HG03442 (cell line): ENCODE data around the gene CFP.

ENCODE experiments used
- ATAC-seq: cut with Tn5 transposase; IDR thresholded peaks from one replicate; pipeline ENCODE4 v1.9.1; 2021; ENCODE audit warnings: mild to moderate bottlenecking, moderate library complexity; ENCODE audit not compliant: unreplicated experiment

CFP gene

DNA sequence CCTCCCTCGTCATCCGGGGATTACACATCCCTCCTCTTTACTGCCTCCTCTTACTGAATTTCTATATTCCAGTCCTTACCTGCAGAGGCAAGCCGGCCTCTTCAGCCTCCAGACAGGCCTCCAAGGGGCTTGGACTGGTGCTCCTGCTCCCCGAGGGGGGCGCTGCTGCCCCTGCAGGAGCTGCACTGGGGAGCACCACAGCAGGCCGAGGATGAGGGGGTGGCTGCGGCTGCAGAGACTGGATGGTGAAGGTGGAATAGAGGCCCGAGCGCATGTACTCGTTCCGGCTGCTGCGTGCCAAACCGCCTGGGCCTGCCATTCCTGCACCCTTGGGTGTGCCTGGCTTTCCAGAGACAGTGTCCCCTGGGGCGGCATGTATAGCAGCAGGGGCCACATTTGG, 9.1 kb upstream of the CFP start:
- ATAC-seq: no peak

DNA sequence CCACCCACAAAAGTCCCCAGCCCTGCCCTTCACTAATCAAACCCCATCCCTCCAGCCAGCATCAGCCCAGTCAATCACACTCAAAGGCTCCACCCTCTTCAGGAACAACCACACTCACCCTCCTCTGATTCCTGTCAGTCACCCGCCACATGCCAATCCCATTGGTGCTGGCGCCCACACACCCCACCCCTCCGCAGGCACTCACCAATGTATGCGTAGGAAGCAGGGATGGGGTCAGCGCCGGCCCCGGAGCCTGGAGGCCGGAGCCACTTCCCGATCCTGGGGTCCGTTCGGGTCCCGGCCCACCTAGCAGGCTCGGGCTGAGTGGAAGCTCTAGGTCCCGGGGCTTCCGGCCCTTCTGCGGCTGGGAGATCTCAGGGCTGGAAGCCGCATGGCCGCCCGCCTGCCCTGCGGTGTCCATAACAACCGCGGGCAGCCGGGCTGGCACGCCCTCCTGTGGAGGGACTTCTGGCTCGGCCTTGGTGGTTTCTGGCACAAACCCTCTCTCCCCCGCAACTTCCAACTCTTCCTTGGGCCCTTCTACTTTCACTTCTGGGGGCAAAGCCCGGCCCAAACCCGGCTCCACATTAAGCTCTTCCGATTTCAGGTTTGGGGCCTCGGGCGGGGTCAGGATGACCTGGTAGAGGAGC, 7.9 kb upstream of the CFP start:
- ATAC-seq: no peak

DNA sequence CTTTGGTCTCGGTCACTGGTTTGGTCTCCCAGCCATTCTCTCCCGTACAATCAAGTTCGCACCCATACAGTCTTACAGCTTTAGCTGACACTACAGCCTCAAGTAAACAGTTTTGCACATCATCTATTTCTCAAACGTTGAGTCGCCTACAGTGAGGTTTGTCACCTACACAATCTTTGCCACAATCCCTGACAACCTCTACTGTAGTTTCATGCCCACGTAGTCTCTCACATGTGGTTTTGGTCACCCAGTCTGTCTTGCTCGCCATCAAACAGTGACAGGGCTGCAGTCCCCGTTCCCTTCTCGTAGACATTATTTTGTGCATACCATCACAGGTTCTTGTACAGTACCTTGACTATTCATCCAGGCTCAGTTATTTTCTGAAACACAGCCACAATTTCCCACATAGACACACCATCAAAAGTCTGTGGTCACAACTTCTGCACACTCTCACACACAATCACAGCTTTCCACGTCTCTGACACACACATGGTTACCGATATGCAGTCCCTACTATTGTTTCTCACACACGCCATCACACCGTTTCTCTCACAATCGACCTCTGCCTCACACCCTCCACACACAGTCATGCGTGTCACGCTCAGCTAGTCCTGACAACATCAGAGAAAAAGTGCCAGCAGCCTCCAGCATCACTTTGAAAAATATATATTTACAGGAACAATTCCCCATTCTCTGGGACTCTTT, 5.3 kb upstream of the CFP start:
- no peak for ATAC-seq

DNA sequence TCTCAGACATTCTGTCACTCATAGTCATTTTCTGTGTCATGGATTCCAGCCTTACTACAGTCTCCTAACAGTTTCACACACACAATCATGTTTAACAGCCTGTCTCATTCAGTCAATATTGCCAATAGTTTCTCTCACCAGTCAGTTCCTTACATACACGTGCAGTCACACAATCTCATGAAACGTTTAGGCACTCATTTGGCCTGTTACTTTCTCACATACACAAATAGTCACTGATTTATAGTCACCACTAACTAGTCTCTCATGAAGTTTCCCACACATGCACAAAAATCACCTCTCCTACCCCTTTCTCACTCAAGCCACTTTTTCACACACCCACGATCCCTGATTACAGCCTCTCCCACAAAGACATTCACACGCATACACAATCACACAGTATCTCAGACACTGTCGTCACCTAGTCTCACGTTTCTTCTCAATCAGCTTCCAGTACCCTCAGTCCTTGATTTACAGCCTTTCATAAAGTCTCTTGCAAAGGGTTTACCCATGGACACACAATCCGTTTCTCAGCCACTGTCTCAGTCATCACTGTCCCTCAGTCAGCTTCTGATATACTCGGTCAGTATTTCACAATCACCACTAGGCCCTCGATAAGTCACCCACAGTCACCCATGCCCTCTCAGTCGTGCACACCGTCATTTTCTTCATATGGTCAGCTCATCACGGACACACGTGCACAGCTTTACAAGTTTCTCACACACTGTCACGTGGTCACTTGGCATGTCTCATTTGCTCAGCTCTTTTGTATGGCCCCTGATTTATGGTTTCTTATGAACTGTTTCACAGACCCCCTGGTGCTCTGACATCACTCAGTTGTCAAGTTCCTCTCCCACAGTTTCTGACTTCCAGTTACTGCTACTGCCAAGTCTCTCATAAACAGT, 4.2 kb upstream of the CFP start:
- no peak for ATAC-seq

DNA sequence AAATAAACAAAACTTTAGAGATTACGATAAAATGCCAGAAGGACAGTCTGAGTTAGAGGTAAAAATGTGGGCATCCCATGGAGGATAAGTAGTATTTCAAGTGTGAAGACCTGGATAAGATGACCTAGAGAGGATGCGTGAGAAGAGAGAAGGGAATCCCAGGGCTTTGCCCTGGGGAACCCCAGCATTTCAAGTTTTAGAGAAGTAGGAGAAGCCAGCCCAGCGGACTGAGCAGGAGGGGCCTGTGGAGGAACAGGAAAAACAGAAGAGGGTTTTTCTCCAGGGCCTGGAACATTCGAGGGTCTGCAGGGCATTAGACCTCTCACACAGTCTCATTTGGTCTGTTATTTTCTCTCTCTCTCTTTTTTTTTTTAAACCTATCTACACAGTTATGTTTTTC, 2.9 kb upstream of the CFP start:
- ATAC-seq: no peak

DNA sequence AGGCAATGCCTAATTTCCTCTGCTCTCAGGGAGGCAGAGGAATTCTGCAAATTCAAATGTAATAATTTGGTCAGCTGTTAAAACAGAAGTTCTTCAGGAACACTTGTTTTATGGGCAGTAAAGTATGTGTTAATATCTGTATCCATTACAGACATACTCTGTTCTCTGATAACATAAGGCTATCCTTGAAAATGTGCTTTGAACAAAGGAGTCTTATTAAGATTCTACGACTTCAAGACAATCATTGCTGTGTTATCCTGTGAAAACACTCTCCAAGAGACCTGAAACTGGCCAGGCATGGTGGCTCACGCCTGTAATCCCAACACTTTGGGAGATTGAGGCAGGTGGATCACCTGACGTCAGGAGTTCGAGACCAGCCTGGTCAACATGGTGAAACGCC, 1.9 kb upstream of the CFP start:
- ATAC-seq: no peak

DNA sequence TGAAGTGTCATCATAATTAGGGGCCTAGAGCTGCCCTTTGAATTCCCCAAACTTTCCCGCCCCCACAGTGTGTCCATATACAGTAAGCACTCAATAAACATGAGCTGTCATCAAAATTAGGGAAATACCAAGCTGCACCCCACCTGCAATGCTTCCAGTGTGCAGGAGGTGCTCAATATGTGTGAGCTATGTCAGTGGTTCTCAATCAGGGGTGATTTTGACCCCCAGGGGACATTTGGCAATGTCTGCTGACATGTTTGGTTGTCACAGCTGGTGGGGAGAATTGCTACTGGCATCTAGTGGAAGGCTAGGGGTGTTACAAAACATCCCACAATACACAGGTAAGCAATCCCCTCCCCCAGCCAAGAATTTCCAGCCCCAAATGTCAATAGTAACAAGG, 748 bp downstream of the CFP start:
- no peak for ATAC-seq

DNA sequence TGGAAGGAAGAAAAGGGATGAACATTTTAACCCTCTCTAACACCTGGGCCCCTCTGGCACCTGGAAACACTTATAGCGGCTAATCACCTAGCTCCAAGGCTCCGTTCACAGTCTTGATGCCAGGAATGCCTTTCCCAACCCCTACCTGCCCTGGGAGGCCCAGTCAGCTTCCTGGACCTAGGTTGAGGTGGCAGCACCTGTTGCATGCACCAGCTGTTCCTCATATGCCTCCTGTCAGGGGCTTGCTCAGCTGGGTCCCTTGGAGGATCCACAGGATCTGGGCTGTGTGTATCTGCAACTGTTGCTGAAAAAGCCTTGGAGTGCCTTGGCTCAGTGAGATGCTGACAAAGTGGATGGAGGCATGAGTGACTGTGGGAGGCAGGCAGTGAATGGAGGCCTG, 4.4 kb downstream of the CFP start:
- ATAC-seq: no peak

DNA sequence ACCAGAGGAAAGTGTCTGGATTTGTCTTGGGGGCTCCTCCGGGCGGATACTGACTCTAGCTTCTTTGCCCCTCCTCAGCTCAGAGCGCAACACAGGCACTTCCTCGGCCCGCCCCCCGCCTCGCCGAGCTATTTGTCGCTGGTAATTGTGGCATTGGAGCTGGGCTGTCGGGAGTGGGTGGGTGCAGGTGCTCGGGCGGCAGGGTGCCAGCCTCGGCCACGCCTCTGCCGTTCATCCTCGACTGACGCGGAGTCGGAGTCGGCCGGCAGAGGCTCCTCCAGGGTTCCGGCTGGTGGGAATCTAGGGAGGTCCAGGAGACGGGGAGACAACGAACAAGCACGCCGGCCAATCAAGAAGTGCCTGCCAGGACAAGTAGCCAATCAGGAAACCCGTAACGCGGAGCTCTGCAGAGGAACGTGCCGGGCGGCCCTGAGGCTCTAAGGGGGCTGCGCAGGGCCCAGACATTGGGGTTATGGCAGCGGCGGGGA, 6.1 kb downstream of the CFP start:
- ATAC-seq: no peak

DNA sequence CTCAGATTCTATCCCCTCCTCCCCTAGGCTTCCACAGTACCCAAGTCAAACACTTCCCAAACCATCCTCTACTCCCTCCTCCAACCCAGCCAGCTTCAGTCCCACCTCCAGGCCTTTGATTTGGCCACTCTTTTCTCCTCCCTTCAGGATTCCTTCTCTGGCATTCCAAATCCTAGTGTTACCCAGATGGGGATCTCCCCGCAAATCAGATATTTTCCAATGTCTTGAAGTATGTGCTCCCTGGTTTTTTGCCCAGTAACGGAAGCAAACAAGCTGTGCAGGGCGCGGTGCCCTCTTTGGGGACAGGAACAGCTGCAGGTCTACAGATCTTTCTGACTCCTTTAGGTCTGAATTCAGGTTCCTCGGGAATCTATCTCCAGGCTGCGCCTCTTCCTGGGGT, 7.9 kb downstream of the CFP start:
- ATAC-seq: no peak

DNA sequence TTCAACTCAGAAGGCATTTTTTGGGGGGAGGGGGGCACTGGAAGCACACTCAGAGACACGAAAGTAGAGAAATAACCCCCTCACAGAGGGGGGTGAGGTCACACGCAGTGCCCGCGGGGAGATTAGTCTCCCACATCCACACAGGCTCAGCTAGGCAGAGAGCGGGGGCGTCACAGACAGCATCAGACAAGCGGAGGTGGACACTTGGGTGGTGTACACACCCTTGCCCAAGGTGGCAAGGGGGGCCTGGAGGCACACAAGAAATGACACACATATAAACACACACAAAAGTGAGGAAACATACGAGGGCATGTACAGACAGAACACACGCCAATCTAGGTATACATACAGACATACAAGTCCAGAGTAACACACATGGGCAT, 9.4 kb downstream of the CFP start:
- ATAC-seq: no peak

DNA sequence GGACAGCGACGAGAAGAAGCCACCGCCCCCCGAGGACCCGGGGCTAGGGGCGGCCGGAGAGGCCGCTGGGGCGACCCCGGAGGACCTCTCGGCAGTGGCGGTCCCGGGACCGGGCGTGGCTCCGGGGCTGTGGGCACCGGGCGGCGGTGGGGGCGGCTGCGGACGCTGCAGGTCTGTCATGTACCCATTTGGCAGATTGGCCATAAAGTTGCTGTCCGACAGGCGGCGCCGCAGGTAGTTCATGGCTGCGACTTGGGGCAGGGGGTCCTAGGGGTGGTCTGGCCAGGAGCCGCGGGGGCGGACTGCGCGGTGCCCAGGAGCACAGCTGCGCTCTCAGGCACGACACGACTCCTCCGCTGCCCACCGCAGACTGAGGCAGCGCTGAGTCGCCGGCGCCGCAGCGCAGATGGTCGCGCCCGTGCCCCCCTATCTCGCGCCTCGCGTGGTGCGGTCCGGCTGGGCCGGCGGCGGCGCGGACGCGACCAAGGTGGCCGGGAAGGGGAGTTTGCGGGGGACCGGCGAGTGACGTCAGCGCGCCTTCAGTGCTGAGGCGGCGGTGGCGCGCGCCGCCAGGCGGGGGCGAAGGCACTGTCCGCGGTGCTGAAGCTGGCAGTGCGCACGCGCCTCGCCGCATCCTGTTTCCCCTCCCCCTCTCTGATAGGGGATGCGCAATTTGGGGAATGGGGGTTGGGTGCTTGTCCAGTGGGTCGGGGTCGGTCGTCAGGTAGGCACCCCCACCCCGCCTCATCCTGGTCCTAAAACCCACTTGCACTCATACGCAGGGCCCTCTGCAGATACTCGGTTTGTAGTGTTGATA, 10.0 kb downstream of the CFP start, which contains the start of gene SYN1:
TSS of gene SYN1 (minus strand) at position 372 of the 817 bp plus-strand sequence. CDS start at position 243, 129 bp downstream.
- ATAC-seq: peak; percentile 77

DNA sequence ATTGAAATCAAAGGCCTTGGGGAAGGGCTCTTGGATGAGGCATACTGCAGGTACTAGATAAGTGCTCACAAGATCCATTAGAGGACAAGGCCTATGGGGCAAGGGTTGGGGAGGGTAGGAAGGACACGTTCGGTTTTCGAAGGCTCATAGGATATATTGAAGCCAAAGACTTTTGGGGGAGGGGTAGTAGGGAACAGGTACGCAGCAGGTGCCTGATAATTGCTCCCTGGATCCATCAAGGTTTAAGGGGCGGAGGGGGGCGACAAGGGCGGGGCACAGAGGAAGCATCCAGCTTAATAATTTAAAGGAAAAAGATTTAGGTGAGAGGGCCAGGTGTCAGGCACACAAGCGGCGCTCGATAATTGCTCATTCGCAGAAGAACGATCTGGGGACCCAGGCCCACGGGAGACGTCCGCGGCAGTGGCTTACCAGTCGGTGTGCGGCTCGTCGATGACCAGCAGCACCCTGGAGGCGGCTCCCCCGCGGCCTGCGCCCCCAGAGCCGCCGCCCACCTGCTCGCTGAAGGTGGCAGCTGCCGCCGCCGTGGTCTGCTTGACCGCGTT, 10.7 kb downstream of the CFP start:
- no peak for ATAC-seq

DNA sequence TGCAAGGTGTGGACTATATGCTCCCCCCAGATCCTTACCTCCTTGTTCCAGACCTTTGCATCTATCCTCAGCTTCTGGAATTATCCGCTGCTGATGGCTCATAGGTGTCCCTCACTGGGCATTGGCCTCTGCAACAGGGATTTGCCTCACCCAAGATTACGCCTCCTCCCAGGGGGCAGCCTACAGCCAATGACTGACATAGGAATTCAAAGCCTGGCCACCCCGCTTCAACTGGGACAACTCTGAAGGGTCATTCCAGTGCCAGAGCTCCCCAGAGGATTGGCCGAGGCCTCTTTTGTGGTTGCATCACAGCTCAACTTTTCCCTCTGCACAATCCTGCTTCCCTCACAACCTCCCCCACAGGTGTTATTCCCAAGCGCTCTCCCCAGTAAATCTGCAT, 15.1 kb downstream of the CFP start:
- ATAC-seq: no peak

DNA sequence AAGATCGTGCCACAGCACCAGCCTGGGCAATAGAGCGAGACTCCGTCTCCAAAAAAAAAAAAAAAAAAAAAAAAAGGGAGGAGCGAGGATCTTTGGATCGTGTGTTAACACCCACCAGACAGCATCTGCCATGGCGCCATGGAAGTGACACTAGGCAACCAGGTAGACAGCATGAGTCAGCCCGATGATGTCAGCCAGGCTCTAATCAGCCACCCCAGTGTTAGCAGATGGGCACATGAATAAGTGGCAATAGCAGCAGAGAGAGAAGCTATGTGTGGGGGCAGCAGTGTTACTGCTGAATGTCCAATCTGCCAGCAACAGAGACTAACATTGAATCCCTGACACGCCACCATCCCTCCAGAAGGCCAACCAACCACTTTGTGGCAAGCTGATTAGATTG, 16.6 kb downstream of the CFP start:
- ATAC-seq: no peak

DNA sequence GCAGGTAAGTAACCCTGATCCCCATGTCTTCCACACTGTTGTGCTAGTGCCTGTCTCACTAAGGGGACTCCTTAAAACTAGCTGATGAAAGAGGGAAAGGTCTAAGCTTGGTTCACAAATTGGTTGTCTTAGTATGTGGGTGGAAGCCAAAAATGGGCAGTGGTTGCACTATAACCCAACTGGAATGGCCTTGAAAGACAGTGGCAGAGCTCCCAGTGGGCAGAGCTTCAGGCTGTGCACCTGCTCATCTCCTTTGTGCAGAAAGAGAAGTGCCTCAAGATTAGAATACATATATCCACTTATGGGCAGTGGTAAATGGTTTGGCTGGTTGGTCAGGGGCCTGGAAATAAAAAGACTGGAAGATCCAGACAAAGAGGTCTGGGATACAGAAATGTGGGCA, 17.3 kb downstream of the CFP start:
- no peak for ATAC-seq

DNA sequence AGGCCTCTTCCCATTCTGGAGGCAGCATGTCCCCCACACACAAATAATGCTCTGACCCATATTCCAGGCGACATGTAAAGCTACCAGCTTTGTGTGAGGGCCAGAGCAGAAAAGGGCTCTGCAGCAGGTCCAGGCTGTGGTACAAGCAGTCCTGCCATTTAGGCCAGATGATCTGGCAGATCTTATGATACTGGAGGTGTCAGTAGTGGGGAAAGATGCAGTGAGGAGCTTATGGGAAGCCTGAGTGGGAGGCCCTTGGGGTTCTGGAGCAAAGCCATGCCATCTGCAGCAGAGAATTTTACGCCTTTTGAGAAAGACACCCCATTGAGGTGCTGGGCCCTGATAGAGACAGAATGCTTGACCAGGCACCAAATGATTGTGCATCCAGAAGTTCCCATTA, 17.8 kb downstream of the CFP start:
- no peak for ATAC-seq

DNA sequence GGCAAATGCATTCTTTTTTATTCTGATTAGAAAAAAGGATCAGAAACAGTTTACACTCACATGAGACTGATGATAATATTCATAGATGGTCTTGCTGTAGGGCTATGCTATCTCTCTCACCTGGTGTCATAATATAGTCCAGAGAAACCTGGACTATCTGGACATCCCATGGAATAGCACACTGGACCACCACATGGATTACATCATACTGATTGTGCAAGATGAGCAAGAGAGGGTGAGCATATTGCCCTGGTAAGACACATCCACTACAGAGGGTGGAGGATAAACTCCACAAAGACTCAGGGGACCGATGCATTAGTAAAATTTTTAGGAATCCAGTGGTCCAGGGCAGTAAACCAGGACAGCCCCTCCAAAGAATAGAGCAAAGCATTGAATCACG, 18.2 kb downstream of the CFP start:
- no peak for ATAC-seq

DNA sequence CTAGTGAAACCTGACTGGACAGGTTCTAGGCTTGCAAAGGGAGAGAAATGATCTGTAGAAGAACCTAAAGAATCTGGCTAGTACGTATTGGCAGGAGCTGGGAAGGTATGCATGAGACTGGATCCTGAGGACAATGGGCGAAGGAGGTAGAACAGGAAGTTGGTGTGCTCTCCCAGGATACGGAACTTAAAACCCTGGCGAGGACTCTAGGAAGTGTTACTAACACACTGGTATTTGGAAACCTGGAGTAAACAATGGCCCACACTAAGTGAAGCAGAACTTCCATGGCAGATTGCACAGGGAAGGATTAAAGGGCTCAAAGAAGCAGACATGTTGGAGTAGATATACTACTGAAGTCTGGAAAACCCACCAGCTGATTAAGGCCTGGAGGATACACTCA, 19.2 kb downstream of the CFP start:
- ATAC-seq: no peak

DNA sequence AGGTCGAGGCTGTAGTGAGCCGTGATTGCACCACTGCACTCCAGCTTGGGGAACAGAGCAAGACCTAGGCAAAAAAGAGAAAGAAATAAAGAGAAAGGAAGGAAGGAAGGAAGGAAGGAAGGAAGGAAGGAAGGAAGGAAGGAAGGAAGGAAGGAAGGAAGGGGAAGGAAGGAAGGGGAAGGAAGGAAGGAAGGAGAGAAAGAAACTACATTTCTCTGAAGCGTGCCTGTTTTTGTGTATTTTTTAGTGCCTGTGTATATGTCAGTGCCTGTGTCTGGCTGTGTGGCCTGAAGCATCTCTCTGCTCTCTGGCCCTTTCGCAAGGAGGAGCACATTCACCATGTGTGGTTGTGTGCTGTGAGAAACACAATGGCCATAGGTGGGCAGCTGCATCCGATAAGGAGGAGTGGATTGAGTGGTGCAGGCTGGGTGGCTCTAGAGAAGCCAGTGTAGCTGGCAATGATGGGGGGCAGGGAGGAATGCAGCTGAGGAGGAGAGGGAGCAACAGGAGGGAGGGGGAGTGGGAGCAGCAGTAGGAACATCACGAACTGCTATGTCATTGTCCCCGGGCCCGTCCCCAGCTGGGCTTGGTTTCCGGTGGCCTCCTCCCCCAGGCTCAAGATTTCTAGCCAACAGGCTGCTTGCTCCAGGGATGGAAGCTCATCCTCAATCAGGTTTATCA, 21.5 kb downstream of the CFP start:
- no peak for ATAC-seq
